Kasumi-1 (cell line): ENCODE measurements around the gene SMPD1.

Source experiments
- DNase-seq, 2 experiments: peaks; one replicate each; lab custom pipeline; 2025; lab: John Stamatoyannopoulos, UW

Gene SMPD1

DNA sequence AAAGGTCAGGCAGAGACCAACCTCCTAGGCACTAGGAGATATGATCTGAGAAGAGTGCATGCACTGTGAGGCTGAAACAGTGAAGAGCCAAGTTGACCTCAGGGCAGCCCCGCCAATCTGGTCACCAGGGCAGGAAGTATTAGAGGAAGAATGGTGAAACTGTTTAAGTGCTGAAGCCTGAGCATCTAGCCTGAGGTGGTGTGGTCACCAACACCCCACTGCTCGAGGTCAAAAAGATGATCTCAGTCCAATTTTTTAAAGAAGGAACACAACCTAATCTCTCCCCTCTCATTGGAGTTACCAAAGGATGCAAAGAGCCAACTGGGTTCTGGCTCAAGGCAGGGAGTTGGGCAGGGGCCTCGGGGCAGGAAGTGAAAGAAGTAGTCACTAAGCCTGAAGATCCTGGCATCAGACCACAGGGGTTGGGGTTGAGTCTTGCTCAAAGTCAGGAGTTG, 24.6 kb downstream of the SMPD1 start:
- DNase-seq: no peak

DNA sequence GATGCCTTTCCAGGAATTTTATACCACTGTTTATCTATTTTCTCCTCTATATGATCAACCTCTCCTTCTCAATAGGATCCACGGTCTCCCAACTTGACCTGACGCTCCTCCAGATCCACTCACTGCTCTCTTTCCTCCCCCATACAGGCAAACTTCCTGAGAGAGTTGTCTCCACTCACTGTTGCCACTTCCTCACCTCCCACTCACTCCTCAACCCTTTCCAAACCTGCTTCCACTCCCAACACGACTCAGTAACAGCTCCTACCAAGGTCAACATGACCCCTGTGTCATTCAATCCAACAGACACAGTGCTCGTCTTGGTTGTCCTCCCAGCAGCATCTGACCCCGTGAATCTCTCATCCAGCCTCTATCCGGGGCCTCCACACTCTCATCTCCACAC, 25.5 kb downstream of the SMPD1 start:
- DNase-seq: no peak

DNA sequence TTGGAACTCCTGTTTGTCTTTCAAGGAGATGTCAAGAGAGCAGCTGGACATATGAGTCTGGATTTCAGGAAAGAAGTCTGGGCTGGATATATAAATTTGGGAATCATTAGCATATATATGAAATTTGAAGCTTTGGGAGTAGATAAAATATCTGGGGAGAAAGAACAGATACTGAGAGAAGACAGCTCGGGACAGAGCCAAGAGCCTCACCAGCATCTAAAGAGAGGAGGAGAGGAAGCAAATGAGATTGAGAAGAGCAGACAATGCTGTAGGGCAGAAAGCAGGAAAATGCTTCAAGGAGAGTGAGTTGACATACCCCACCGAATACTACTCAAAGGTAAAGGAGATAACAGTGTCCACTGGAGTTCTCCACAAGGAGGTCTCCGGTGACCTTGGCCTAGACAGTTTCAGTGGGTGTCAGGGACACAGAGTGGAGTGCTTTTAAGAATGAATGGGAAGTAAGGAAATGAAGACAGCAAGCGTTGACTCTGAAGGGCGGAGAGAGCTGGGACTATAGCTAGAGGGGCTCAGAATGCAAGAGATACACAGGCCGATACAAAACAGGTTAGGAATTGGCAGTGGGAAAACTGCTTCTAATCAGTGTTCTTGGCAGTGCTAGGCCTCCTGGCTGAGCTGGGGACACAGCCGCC, 27.8 kb downstream of the SMPD1 start:
- DNase-seq: no peak

DNA sequence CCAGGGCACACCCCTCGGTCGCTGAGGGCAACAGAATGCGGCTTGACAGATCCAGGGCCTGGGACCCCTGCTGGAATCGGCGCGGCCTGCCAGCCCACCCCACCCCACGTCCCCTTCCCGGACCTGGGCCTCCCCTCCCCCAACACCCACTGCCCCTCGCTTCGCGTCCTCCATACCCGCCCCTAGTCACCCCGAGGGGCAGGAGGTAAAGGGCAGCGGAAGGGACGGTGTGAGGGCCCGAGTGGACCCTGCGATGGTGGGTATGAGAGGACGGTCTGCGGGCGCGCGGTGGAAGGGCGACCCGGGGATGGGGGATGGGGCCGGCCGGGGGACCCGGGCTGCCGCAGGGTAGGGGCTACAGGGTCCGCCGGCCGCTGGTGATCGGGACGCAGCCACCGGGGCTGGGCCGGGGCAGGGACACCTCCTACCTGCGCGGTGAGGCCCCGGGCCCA, 28.3 kb downstream of the SMPD1 start:
- no peak for DNase-seq

DNA sequence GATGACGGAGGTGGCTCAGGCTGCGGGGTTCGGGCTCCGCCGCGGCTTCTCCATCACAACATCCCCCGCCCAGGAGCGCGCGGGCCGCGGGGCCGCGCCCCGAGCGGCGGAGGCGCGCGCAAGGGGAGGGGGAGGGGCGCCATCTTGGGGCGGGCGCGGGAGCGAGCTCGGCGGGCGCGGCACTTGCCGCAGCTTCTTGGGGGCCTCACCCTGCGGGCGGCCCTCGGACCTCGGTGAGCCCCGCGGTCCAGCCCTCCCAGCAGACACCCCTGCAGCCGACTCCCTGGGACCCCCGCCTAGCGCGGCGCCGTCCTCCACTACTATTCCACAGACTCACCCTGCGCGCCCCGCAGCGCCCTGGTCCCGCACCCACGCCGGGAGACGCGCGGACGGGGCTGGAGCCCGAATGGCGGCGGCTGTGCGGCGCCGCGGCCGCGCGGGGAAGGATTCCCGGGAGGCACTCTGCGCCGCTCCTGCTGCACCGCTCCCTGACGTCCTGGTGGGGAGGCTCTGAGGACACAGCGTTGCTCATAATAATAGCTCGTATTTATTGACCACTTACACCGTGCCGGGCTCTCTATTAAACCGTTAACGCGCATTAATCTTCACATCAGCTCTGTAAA, 28.8 kb downstream of the SMPD1 start, which contains the start of gene APBB1:
APBB1 (minus strand) TSS at position 86 of the 623 bp plus-strand sequence. CDS start 7,747 bp downstream, outside the sequence.
- no peak for DNase-seq

DNA sequence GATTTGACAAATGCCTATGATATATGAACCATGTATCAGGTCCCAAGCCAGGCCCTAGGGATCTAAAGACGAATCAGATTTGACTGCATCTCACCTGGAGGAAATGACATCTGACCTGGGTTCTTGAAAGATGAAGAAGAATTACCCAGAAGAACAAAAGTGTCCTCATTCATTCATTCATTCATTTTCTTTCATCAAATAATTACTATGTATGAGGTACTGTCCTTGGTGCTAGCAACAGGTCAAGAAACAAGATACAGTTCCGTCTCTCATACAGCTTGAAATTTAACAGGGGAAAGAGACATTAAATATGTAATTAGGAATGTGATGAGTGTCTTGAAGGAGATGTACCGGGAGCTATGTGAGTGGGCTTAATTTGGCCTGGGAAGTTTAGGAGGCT, 30.4 kb downstream of the SMPD1 start:
- no peak for DNase-seq

DNA sequence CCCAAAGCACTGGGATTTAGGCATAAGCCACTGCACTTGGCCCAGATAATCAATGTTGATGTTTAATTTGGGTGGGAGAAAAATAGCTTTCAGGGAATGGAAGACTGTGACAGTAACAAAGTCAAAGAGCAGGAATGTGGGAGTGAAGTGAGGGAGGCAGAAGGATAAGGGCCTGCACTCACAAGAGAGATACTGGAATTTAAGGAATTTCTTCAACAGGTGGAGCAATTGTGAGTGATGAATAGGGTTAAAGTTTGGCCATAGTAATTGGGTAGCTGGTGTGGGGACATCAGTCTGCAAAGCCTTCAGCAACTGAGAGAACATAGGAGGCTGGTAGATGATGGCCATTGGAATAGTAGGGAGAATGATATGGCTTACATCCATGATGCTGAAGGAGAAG, 37.2 kb downstream of the SMPD1 start:
- no peak for DNase-seq

DNA sequence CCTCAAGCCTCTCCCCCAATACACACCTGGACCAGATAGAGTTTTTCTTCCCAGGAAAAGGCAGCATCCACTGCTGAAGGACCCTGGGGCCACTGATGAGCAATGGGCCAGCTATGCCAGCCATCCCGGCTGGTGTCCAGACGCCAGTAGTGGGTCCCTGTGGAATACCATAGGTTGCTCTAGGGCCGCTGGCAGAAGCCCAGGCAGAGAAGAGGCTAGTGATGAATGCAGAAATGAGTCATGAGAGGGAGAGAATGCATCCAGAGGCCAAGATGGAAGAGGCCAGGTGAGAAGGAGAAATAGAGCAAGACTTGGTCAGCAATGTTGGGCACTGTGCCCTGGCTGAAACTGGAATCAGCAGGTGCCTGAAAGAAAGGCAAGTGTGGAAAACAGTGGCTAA, 41.6 kb downstream of the SMPD1 start:
- DNase-seq: no peak

DNA sequence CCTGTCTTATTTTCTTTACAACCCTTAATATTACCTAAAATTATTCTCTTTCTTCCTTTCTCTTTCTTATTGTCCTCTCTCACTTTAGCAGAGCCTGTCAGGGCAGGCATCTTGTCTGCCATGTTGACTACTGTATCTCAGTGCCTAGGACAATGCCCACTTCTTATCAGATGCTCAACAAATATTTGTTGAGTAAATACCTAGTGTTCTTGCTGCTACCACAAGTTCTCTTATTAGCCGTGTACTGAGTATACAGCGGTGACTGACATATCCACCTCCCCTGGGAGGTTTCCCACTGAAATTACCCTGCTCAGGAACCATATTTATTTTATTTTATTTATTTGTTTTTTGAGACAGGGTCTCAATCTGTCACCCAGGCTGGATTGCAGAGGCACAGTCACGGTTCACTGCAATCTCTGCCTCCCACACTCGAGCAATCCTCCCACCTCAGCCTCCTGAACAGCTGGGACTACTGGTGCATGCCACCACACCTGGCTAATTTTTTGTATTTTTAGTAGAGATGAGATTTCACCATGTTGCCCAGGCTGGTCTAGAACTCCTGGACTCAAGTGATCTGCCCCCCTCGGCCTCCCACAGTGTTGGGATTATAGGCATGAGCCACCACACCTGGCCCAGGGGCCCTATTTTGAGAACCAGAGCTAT, 43.9 kb downstream of the SMPD1 start:
- DNase-seq: no peak

DNA sequence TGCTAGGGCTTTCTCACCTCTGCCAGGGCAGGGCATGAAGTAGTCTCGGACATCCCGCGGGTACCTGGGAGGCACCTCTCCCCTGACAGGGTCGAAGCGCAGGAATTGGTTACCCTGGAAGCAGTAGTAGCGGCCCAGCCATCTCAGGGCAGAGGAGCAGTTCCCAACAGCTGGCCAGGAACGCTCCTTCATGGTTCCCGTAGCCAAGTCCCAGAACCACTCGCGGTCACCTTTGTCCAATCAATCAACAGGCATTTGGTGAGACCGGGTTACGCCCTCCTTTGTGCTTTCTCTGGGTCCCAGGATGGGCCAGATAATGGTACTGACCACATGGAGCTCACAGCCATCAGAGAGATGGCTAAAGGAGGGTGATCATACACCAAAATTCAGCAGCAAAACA, 47.1 kb downstream of the SMPD1 start:
- no peak for DNase-seq

DNA sequence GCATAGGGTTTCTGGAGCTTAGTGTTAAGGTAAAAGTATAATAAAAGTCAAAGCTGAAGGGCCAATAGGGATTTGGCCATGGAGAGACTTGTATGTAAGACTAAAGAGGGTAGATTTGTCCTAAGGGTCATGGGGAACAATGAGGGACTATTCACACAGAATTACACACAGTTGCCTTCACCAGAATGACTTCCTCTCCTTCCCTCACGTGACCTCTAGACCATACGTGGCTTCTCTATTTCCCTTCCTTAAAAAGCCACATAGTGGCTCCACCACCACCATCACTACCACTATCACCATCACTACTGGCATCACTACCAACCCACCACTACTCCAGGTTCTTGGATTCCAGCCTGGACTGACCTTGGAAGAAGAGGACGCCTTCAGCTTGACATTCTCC, 47.7 kb downstream of the SMPD1 start:
- DNase-seq: peak; percentile 58 to 63

DNA sequence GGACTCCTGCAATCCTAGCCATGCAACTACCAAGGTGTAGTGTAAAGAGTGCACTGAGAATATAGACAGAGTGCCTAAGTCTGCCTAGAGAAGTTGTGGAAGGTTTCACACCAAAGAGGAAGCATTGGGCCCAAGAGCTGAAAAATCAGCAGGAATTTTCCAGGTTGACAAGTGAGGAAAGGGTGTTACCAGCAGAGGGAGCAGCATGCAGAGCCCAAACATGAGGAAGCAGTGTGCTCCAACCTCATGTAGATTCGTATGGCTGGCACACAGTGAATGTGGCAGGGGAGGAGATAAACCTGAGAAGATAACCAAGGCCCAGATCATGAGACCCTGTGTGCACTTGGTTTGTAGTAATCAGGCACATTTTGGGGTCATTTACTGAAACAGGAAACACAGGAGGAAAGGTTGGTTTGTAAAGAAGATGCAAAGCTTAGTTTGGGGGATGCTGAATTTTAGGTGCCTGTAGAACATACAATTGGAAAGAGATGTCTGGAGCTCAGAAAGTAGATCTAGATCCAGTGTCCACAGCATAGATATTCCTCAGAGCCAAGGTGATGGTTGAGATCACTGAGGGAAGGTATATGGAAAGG, 48.8 kb downstream of the SMPD1 start:
- DNase-seq: peak; percentile 56 to 59

DNA sequence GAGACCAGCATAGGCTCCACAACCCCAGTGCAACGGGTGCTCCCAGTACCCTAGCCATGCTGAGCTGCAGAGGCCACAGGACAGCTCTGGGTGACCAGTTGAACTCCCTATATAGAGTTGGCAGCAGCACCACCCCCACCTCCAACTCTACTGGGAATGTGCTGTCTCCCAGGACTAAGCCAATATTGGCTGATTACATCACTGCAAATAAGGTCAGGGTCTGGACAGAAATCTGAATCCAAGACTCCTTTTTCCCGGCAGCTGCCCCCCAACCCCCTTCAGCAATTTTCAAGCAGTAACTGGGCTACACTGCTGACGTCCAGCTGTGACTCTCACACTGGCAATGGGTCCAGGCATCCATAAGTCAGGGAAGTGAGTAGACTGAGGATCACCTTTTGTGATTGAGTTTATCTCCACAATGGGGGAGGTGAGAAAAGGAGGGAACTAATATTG, 50.7 kb downstream of the SMPD1 start, which contains the start of gene HPX:
HPX (minus strand) TSS at position 82 of the 453 bp plus-strand sequence; CDS start at position 58, 24 bp downstream.
- no peak for DNase-seq

DNA sequence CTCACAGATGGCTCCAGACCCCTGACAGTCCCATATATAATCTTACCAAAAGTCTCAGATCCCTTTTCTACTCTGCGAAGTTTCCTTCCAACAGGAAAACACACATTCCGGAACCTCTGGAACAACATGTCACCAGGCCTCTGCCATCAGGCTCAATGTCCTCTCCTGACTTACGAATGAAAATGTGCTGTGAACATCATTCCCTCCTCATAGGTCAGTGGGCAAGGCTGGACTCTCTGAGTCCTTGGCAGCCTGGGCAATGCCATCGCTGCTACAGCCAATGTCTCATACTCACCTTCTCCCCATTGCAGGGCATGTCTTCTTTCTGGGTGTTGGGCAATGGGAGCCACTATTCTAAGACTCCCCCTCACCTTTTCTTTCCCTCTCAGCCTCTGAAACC, 52.2 kb downstream of the SMPD1 start:
- DNase-seq: no peak

DNA sequence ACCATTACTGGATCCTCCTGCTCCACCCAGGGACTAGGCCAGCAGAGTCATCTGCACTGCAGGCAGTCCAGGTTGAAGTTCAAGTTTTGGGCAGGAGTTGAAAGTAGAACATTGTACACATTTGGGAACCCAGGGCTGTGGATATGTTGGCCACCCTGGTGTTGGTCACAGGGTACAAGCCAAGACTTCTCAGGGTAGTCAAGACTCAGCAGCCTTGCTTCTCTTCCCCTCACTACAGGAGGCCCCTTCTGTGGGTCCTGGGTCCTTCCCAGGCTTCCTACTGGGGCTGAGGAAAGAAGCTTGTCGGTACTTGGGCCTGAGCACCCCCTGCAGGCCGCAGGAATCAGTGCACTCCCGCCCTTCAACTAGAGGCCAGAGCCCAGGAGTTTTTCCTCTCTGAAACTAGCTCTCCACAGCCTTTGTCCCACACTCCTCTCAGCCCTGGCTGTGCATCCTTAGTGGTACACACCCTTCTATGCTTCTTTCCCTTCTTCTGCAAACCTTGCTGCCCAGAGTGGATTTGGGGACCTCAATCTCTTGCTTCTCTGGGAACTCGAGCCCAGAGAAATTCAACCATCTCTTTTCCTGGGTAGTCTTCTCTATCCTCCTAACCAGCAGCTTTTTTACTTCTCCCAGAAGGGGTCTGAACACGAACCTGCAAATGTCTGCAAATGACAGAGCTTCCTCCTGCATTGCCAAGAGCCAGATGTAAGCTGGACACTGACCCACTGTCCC, 53.2 kb downstream of the SMPD1 start:
- DNase-seq: peak; percentile 51 to 68
